Measurements from ENCODE around the gene ZBTB25. TPM values are rescaled to one million over a fixed set of nuclear protein-coding genes. Genes with fewer than 3 reads are reported as not detected.

ZBTB25 gene
- 19.1 to 20.6 TPM (median 19.1 TPM) in 3 replicates for total RNA-seq

- Mint-ChIP-seq H3K36me3 (no peaks in the 10 kb centered on the region), H3K4me3 (peak within 1 kb of the TSS; percentile 81), H3K4me1 (peaks cover 59% of the 10 kb centered on the region), H3K27me3 (ENCODE audit: low read depth) (no peaks in the 10 kb centered on the region), H3K9me3 (no peaks in the 10 kb centered on the region), H3K27ac (peak within 1 kb of the TSS; percentile 100)
- TF ChIP-seq CTCF (IDR thresholded peaks at IDR 0.05; ENCODE audit: unreplicated experiment): no peak
- peak; percentile 90 for DNase-seq (ENCODE audit: low spot score in 2 of 2, unreplicated experiment in 2 of 2)
These were observed at the start of gene ZBTB25 for GRCh38 chr14:64503434-64504309. ZBTB25 (minus strand) TSS chr14:64503838; CDS start chr14:64490533, 13,305 bp downstream.

DNA sequence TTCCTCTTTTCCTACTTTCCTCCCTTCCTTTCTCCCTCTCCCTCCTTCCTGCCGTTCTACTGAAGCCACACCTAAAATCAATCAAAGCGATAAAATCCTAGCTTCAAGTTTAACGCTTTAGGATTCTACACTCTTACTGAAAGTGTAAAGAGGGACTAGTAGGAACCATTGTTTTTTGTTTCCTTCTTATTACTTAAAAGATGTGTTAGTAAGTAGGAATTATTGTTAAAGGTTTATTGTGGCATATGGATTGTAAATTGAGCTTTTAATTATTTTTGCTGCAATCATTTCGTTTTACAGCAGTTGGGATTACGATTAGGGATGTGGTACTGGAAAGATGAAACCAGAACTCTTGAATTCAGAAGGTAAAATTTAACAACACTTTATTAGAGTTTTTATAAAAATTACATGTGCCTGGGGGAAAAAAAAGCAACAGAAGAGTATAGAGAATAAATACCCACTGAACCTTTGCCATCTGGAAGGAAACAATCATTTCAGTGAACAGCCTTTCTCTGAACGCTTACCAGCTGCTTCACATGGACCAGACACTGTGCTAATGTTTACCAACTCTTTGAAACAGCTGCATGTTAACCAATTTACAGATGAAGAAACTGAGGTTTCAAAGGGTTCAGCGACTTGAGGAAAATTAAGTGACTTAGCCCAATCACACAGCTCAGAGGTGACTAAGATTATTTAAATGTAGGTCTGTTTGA, 47.1 kb upstream of the ZBTB25 start:
- Mint-ChIP-seq H3K9me3 (no peaks in the 10 kb centered on the region), H3K27me3 (ENCODE audit: low read depth) (peaks cover 1% of the 10 kb centered on the region), H3K27ac (no peak overlapping the region), H3K4me1 (peaks cover 13% of the 10 kb centered on the region), H3K36me3 (no peaks in the 10 kb centered on the region), H3K4me3 (peak overlapping the region; percentile 62)
- no peak for TF ChIP-seq CTCF (IDR thresholded peaks at IDR 0.05; ENCODE audit: unreplicated experiment)
- no peak for DNase-seq (ENCODE audit: low spot score in 2 of 2, unreplicated experiment in 2 of 2)

- no peak for TF ChIP-seq CTCF (IDR thresholded peaks at IDR 0.05; ENCODE audit: unreplicated experiment)
These were observed 46.4 kb upstream of the ZBTB25 start, which contains the start of gene PPP1R36 for GRCh38 chr14:64549791-64550620. PPP1R36 (plus strand) TSS chr14:64549961; CDS start chr14:64549998, 37 bp downstream.

GRCh38 chr14:64549016-64549415, 45.4 kb upstream of the ZBTB25 start:
- no peak overlapping the region for H3K27ac Mint-ChIP-seq
- H3K4me3 Mint-ChIP-seq: peak overlapping the region; percentile 11
- H3K9me3 Mint-ChIP-seq: no peaks in the 10 kb centered on the region

More at GRCh38 chr14:64549791-64550620, 46.4 kb upstream of the ZBTB25 start, which contains the start of gene PPP1R36:
- peaks cover 1% of the 10 kb centered on the region for H3K27me3 Mint-ChIP-seq (ENCODE audit: low read depth)
- no peaks in the 10 kb centered on the region for H3K9me3 Mint-ChIP-seq
- DNase-seq (ENCODE audit: low spot score in 2 of 2, unreplicated experiment in 2 of 2): no peak
- peak within 1 kb of the TSS; percentile 62 for H3K4me3 Mint-ChIP-seq
- H3K27ac Mint-ChIP-seq: no peak within 1 kb of the TSS
- H3K4me1 Mint-ChIP-seq: peaks cover 14% of the 10 kb centered on the region
- no peaks in the 10 kb centered on the region for H3K36me3 Mint-ChIP-seq

More at GRCh38 chr14:64549016-64549415, 45.4 kb upstream of the ZBTB25 start:
- Mint-ChIP-seq H3K4me1 (peaks cover 18% of the 10 kb centered on the region), H3K36me3 (no peaks in the 10 kb centered on the region), H3K27me3 (ENCODE audit: low read depth) (peaks cover 1% of the 10 kb centered on the region)
- no peak for TF ChIP-seq CTCF (IDR thresholded peaks at IDR 0.05; ENCODE audit: unreplicated experiment)
- DNase-seq (ENCODE audit: low spot score in 2 of 2, unreplicated experiment in 2 of 2): no peak
